ENCODE results near the gene AP4S1.

Gene AP4S1

DNA sequence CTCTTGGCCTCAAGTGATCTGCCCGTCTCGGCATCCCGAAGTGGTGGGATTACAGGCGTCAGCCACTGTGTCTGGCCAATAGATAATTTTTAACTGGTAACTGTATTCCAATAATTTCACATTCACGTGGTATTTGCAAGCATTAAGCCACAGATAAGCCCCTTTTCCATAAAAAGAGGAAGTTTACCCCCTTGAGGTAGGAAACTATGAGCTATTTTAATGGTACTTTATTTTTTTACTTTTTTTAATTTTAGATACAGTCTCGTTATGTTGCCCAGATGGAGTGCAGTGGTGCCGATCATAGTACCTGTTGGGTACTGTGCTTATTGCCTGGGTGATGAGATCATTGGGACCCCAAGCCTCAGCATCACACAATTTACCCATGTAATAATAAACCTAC is 42.9 kb upstream of the AP4S1 start:
- no peak overlapping the region for H3K27ac ChIP-seq (ENCODE audit: extremely low read depth, low read depth, low read length)
- TF ChIP-seq TCF7L2 (IDR thresholded peaks at IDR 0.05; ENCODE audit: borderline replicate concordance, low read depth, low read length) (no peak), KLF8 (tag by site-specific recombination; IDR thresholded peaks at IDR 0.05) (no peak), TRIM28 (IDR thresholded peaks at IDR 0.05; ENCODE audit: borderline replicate concordance, low read length) (no peak), ZNF837 (tag by site-specific recombination; IDR thresholded peaks at IDR 0.05) (no peak)
- TF ChIP-seq, protein P1, sequence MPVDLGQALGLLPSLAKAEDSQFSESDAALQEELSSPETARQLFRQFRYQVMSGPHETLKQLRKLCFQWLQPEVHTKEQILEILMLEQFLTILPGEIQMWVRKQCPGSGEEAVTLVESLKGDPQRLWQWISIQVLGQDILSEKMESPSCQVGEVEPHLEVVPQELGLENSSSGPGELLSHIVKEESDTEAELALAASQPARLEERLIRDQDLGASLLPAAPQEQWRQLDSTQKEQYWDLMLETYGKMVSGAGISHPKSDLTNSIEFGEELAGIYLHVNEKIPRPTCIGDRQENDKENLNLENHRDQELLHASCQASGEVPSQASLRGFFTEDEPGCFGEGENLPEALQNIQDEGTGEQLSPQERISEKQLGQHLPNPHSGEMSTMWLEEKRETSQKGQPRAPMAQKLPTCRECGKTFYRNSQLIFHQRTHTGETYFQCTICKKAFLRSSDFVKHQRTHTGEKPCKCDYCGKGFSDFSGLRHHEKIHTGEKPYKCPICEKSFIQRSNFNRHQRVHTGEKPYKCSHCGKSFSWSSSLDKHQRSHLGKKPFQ (tag by site-specific recombination; IDR thresholded peaks at IDR 0.05): no peak
- TF ChIP-seq, protein P2, sequence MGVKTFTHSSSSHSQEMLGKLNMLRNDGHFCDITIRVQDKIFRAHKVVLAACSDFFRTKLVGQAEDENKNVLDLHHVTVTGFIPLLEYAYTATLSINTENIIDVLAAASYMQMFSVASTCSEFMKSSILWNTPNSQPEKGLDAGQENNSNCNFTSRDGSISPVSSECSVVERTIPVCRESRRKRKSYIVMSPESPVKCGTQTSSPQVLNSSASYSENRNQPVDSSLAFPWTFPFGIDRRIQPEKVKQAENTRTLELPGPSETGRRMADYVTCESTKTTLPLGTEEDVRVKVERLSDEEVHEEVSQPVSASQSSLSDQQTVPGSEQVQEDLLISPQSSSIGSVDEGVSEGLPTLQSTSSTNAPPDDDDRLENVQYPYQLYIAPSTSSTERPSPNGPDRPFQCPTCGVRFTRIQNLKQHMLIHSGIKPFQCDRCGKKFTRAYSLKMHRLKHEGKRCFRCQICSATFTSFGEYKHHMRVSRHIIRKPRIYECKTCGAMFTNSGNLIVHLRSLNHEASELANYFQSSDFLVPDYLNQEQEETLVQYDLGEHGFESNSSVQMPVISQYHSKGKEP (tag by site-specific recombination; IDR thresholded peaks at IDR 0.05): no peak
- POLR2A ChIA-PET: no interaction called here
- H3K4me1 ChIP-seq (ENCODE audit: control insufficient read depth, insufficient read depth, low read length): no peaks in the 10 kb centered on the region; the same call in 1 of the 2 replicates
- no peaks in the 10 kb centered on the region; a peak in 1 of 3 replicates for H3K36me3 ChIP-seq (ENCODE audit: control insufficient read depth in 2 of 2, insufficient read depth in 1 of 2, low read length in 2 of 2)
- no peak overlapping the region for H3K4me3 ChIP-seq (ENCODE audit: low read depth, low read length)
- CTCF ChIA-PET: interaction anchor here (0.6 to 1.4 kb wide), 2 partner anchors 100 to 1127 kb away, joined by 4 read pairs; no protein-coding TSS in a partner anchor
- no peaks in the 10 kb centered on the region for H3K9me3 ChIP-seq (ENCODE audit: control insufficient read depth, insufficient read depth, low read depth, low read length)

DNA sequence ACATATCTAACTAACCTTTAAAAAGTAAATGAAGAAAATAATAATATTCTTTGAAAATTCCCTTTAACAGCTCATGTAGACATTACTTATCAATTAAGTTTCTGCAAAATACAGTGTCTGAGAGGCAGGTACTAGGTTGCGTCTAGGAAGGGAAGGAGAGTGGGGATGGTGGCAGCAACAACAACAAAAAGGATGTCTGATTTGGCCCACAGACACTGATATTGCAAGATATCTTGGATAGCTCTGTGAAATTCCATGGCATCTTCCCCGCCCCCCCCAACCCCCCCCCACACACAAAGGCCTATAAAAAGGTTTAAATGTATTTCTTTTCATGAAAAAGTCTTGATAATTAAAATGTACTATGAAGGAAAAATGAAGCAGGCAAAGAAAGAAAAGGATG is 41.6 kb upstream of the AP4S1 start:
- Histone ChIP-seq H3K27ac (ENCODE audit: extremely low read depth, low read depth, low read length) (no peak overlapping the region), H3K4me3 (ENCODE audit: low read depth, low read length) (no peak overlapping the region), H3K36me3 (ENCODE audit: control insufficient read depth in 2 of 2, insufficient read depth in 1 of 2, low read length in 2 of 2) (no peaks in the 10 kb centered on the region; a peak in 1 of 3 replicates), H3K9me3 (ENCODE audit: control insufficient read depth, insufficient read depth, low read depth, low read length) (no peaks in the 10 kb centered on the region), H3K4me1 (ENCODE audit: control insufficient read depth, insufficient read depth, low read length) (no peaks in the 10 kb centered on the region; the same call in 1 of the 2 replicates)
- no peak for TF ChIP-seq ZNF777 (tag by site-specific recombination; IDR thresholded peaks at IDR 0.05; ENCODE audit: borderline replicate concordance)
- TF ChIP-seq KLF9 (tag by site-specific recombination; IDR thresholded peaks at IDR 0.05; ENCODE audit: low read depth): no peak
- no peak for TF ChIP-seq SP3 (tag by site-specific recombination; IDR thresholded peaks at IDR 0.05)
- TF ChIP-seq, protein P3, sequence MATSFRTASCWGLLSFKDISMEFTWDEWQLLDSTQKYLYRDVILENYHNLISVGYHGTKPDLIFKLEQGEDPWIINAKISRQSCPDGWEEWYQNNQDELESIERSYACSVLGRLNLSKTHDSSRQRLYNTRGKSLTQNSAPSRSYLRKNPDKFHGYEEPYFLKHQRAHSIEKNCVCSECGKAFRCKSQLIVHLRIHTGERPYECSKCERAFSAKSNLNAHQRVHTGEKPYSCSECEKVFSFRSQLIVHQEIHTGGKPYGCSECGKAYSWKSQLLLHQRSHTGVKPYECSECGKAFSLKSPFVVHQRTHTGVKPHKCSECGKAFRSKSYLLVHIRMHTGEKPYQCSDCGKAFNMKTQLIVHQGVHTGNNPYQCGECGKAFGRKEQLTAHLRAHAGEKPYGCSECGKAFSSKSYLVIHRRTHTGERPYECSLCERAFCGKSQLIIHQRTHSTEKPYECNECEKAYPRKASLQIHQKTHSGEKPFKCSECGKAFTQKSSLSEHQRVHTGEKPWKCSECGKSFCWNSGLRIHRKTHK (tag by site-specific recombination; IDR thresholded peaks at IDR 0.05): no peak
- TF ChIP-seq ZNF501 (tag by site-specific recombination; IDR thresholded peaks at IDR 0.05): no peak
- no peak for TF ChIP-seq EGR2 (tag by site-specific recombination; IDR thresholded peaks at IDR 0.05; ENCODE audit: low read depth)
- TF ChIP-seq ZSCAN30 (tag by site-specific recombination; IDR thresholded peaks at IDR 0.05): no peak
- TF ChIP-seq, protein P4, sequence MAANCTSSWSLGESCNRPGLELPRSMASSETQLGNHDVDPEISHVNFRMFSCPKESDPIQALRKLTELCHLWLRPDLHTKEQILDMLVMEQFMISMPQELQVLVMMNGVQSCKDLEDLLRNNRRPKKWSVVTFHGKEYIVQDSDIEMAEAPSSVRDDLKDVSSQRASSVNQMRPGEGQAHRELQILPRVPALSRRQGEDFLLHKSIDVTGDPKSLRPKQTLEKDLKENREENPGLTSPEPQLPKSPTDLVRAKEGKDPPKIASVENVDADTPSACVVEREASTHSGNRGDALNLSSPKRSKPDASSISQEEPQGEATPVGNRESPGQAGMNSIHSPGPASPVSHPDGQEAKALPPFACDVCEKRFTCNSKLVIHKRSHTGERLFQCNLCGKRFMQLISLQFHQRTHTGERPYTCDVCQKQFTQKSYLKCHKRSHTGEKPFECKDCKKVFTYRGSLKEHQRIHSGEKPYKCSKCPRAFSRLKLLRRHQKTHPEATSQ (tag by site-specific recombination; IDR thresholded peaks at IDR 0.05): no peak
- TF ChIP-seq BCL11B (tag by site-specific recombination; IDR thresholded peaks at IDR 0.05; ENCODE audit: low read depth): no peak
- TF ChIP-seq MZF1 (tag by site-specific recombination; IDR thresholded peaks at IDR 0.05; ENCODE audit: borderline replicate concordance): no peak
- TF ChIP-seq BCL11A (tag by site-specific recombination; IDR thresholded peaks at IDR 0.05; ENCODE audit: low read depth): no peak
- no peak for TF ChIP-seq ZNF140 (tag by site-specific recombination; IDR thresholded peaks at IDR 0.05)
- no peak for TF ChIP-seq ZNF530 (tag by site-specific recombination; IDR thresholded peaks at IDR 0.05; ENCODE audit: low read depth)
- TF ChIP-seq ZNF585B (tag by site-specific recombination; IDR thresholded peaks at IDR 0.05): no peak
- TF ChIP-seq, protein P5, sequence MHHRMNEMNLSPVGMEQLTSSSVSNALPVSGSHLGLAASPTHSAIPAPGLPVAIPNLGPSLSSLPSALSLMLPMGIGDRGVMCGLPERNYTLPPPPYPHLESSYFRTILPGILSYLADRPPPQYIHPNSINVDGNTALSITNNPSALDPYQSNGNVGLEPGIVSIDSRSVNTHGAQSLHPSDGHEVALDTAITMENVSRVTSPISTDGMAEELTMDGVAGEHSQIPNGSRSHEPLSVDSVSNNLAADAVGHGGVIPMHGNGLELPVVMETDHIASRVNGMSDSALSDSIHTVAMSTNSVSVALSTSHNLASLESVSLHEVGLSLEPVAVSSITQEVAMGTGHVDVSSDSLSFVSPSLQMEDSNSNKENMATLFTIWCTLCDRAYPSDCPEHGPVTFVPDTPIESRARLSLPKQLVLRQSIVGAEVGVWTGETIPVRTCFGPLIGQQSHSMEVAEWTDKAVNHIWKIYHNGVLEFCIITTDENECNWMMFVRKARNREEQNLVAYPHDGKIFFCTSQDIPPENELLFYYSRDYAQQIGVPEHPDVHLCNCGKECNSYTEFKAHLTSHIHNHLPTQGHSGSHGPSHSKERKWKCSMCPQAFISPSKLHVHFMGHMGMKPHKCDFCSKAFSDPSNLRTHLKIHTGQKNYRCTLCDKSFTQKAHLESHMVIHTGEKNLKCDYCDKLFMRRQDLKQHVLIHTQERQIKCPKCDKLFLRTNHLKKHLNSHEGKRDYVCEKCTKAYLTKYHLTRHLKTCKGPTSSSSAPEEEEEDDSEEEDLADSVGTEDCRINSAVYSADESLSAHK (tag by site-specific recombination; IDR thresholded peaks at IDR 0.05): no peak
- no peak for TF ChIP-seq ZXDB (tag by site-specific recombination; IDR thresholded peaks at IDR 0.05)
- TF ChIP-seq, protein P6, sequence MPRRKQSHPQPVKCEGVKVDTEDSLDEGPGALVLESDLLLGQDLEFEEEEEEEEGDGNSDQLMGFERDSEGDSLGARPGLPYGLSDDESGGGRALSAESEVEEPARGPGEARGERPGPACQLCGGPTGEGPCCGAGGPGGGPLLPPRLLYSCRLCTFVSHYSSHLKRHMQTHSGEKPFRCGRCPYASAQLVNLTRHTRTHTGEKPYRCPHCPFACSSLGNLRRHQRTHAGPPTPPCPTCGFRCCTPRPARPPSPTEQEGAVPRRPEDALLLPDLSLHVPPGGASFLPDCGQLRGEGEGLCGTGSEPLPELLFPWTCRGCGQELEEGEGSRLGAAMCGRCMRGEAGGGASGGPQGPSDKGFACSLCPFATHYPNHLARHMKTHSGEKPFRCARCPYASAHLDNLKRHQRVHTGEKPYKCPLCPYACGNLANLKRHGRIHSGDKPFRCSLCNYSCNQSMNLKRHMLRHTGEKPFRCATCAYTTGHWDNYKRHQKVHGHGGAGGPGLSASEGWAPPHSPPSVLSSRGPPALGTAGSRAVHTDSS (tag by site-specific recombination; IDR thresholded peaks at IDR 0.05): no peak
- no peak for TF ChIP-seq ZNF837 (tag by site-specific recombination; IDR thresholded peaks at IDR 0.05)
- ChIA-PET POLR2A (interaction anchor here (0.8 to 1.0 kb wide), 2 partner anchors 10 to 75 kb away, joined by 4 to 7 read pairs; no protein-coding TSS in a partner anchor), CTCF (interaction anchor here (0.6 to 1.4 kb wide), 3 partner anchors 99 to 124 kb away, joined by 3 to 4 read pairs (median 3); no protein-coding TSS in a partner anchor)

Data from HEK293 (cell line).